Calu3 (cell line): ENCODE results near the gene FTCD. TPM values are rescaled to one million over a fixed set of nuclear protein-coding genes. Genes with fewer than 3 reads are reported as not detected.

ENCODE experiments used
- BruUV-seq: library from RNA; stranded (reverse); fragments of 400-500 nt; replicated peaks from 2 replicates; lab custom pipeline; 2021; lab: Mats Ljungman, UMichigan
- CTCF ChIA-PET: fragments of 300-600 bp; sonication (Branson Sonifier 250); formaldehyde crosslinking; loops from one replicate; lab custom pipeline; 2022; ENCODE audit warnings: antibody characterized with exemption; lab: Charles Lee
- DNase-seq: peaks from one replicate; pipeline ENCODE4 v3.0.0; 2022
- H3K27ac Mint-ChIP-seq: one replicate; pipeline ENCODE4 v1.8.0; 2022; ENCODE audit warnings: mixed read lengths; ENCODE audit not compliant: unreplicated experiment
- H3K27me3 Mint-ChIP-seq: one replicate; pipeline ENCODE4 v1.8.0; 2022; ENCODE audit warnings: mixed read lengths; ENCODE audit not compliant: unreplicated experiment
- H3K36me3 Mint-ChIP-seq: one replicate; pipeline ENCODE4 v1.8.0; 2022; ENCODE audit warnings: mild to moderate bottlenecking, moderate library complexity, mixed read lengths; ENCODE audit not compliant: insufficient read depth, unreplicated experiment
- H3K4me1 Mint-ChIP-seq: one replicate; pipeline ENCODE4 v1.8.0; 2022; ENCODE audit warnings: mild to moderate bottlenecking, low read depth, mixed read lengths; ENCODE audit not compliant: unreplicated experiment
- H3K4me3 Mint-ChIP-seq: one replicate; pipeline ENCODE4 v1.8.0; 2022; ENCODE audit warnings: mild to moderate bottlenecking, low read depth, moderate library complexity, mixed read lengths; ENCODE audit not compliant: unreplicated experiment
- H3K9me3 Mint-ChIP-seq: one replicate; pipeline ENCODE4 v1.8.0; 2022; ENCODE audit warnings: low read depth, mixed read lengths; ENCODE audit not compliant: unreplicated experiment
- CTCF ChIP-seq: fragments of 200-600 bp; IDR thresholded peaks from one replicate; pipeline ENCODE4 v1.8.0; 2022; ENCODE audit warnings: antibody characterized with exemption; ENCODE audit not compliant: unreplicated experiment
- intact Hi-C: fragments of 100-400 bp; cut with micrococcal nuclease; formaldehyde crosslinking; loops from one replicate; pipeline ENCODE4 v1.10.0; 2022; ENCODE audit not compliant: unreplicated experiment
- total RNA-seq: library from RNA; stranded (reverse); gene quantifications from 2 replicates; pipeline ENCODE4 v1.2.3, GENCODE V29; 2022

The FTCD gene
- total RNA-seq, 1 experiment from 2014 or later: 0.31 TPM

GRCh38 chr21:46152927-46153246, 2.5 kb downstream of the FTCD start:
- Mint-ChIP-seq H3K36me3 (no peaks in the 10 kb centered on the region), H3K27ac (no peak overlapping the region), H3K4me3 (no peak overlapping the region), H3K4me1 (no peaks in the 10 kb centered on the region), H3K9me3 (no peaks in the 10 kb centered on the region), H3K27me3 (no peaks in the 10 kb centered on the region)
- CTCF ChIA-PET: interaction anchor here (1.1 kb wide), 1 partner anchor 9 kb away, joined by 8 read pairs; no protein-coding TSS in a partner anchor
- BruUV-seq: no TSS peak
- no peak for TF ChIP-seq CTCF
- intact Hi-C loops: no loop called here
- no peak for DNase-seq

GRCh38 chr21:46151989-46152926, 3.1 kb downstream of the FTCD start:
- Mint-ChIP-seq H3K27ac (no peak overlapping the region), H3K9me3 (no peaks in the 10 kb centered on the region), H3K36me3 (no peaks in the 10 kb centered on the region), H3K4me1 (no peaks in the 10 kb centered on the region), H3K4me3 (no peak overlapping the region), H3K27me3 (no peaks in the 10 kb centered on the region)
- BruUV-seq: no TSS peak
- DNase-seq: no peak
- intact Hi-C loops: no loop called here
- no peak for TF ChIP-seq CTCF
- CTCF ChIA-PET: interaction anchor here (1.1 kb wide), 1 partner anchor 9 kb away, joined by 8 read pairs; no protein-coding TSS in a partner anchor

- Mint-ChIP-seq H3K36me3 (no peaks in the 10 kb centered on the region), H3K27ac (no peak overlapping the region), H3K4me1 (no peaks in the 10 kb centered on the region), H3K27me3 (no peaks in the 10 kb centered on the region), H3K9me3 (no peaks in the 10 kb centered on the region), H3K4me3 (no peak overlapping the region)
- TF ChIP-seq CTCF: no peak
- no TSS peak for BruUV-seq
- intact Hi-C loops: no loop called here
- CTCF ChIA-PET: no interaction called here
- no peak for DNase-seq
These were observed 4.0 kb downstream of the FTCD start for GRCh38 chr21:46151261-46151988.

GRCh38 chr21:46150491-46151121, 4.8 kb downstream of the FTCD start:
- H3K36me3 Mint-ChIP-seq: no peaks in the 10 kb centered on the region
- no peak overlapping the region for H3K4me3 Mint-ChIP-seq
- no peak for TF ChIP-seq CTCF
- H3K27me3 Mint-ChIP-seq: no peaks in the 10 kb centered on the region
- CTCF ChIA-PET: no interaction called here
- no peaks in the 10 kb centered on the region for H3K4me1 Mint-ChIP-seq
- BruUV-seq: no TSS peak
- no peak overlapping the region for H3K27ac Mint-ChIP-seq
- intact Hi-C loops: no loop called here
- no peaks in the 10 kb centered on the region for H3K9me3 Mint-ChIP-seq
- no peak for DNase-seq
